Measurements from ENCODE around the gene CYTH1.

Gene CYTH1

DNA sequence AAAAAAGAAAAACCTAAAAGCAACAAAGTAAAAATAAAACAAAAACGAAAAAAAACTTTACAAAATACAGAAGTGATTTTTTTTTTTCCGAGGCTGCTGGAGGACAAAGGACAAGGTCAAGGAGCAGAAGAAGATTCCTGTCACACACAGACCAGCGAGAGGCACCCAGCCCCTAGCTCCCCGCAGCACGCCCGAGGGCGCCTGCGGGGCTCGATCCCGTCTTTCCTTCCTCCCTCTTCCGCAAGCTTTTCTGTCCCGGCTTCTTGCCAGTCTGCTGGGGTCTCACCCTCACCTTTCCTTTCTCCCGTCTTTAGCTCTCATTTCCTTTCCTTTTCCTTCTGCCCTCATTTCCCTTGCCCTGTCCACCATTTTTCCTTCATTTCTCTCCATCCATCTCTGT is 138.7 kb downstream of the CYTH1 start:
- Histone ChIP-seq H3K36me3 (ENCODE audit: control insufficient read depth, insufficient read depth, low read length) (no peaks in the 10 kb centered on the region), H3K9me3 (ENCODE audit: control insufficient read depth, insufficient read depth, low read length) (no peaks in the 10 kb centered on the region), H3K4me1 (ENCODE audit: control insufficient read depth, insufficient read depth, low read length) (no peaks in the 10 kb centered on the region), H3K27ac (ENCODE audit: low read depth, low read length) (no peak overlapping the region), H3K4me3 (ENCODE audit: low read depth, low read length) (no peak overlapping the region), H3K27me3 (ENCODE audit: control insufficient read depth, insufficient read depth, low read length) (no peaks in the 10 kb centered on the region), H3K9ac (ENCODE audit: low read depth, low read length) (no peak overlapping the region)

- H3K36me3 ChIP-seq (ENCODE audit: control insufficient read depth, insufficient read depth, low read length): no peaks in the 10 kb centered on the region
- H3K27me3 ChIP-seq (ENCODE audit: control insufficient read depth, insufficient read depth, low read length): no peaks in the 10 kb centered on the region
- H3K4me3 ChIP-seq (ENCODE audit: low read depth, low read length): no peak overlapping the region
- H3K4me1 ChIP-seq (ENCODE audit: control insufficient read depth, insufficient read depth, low read length): no peaks in the 10 kb centered on the region
- no peak overlapping the region for H3K27ac ChIP-seq (ENCODE audit: low read depth, low read length)
- no peaks in the 10 kb centered on the region for H3K9me3 ChIP-seq (ENCODE audit: control insufficient read depth, insufficient read depth, low read length)
- H3K9ac ChIP-seq (ENCODE audit: low read depth, low read length): no peak overlapping the region
Measured at GRCh38 chr17:78642707-78643106, 139.4 kb downstream of the CYTH1 start.

DNA sequence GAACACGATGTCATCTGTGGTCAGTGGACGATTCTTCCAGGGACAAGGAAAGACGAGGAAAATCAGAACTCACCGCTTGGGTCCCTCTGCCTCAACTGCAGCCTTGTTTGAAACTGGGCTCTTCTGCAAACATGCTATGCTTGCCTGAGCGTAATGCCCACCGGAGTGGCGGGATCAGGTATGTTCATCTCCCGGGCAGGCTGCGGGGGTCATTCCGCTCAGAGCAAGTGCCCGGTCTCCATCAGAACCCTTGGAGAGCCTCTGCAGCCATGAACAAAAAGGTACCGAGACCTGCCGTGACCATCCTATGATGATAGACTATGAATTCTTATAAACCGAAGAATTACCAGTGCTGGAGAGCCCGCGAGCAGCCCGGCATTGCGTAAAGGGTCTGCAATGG is 140.4 kb downstream of the CYTH1 start:
- Histone ChIP-seq H3K9ac (ENCODE audit: low read depth, low read length) (no peak overlapping the region), H3K36me3 (ENCODE audit: control insufficient read depth, insufficient read depth, low read length) (no peaks in the 10 kb centered on the region), H3K27ac (ENCODE audit: low read depth, low read length) (no peak overlapping the region), H3K4me1 (ENCODE audit: control insufficient read depth, insufficient read depth, low read length) (no peaks in the 10 kb centered on the region), H3K4me3 (ENCODE audit: low read depth, low read length) (no peak overlapping the region), H3K27me3 (ENCODE audit: control insufficient read depth, insufficient read depth, low read length) (no peaks in the 10 kb centered on the region), H3K9me3 (ENCODE audit: control insufficient read depth, insufficient read depth, low read length) (no peaks in the 10 kb centered on the region)

GRCh38 chr17:78641243-78641642 is 140.8 kb downstream of the CYTH1 start:
- Histone ChIP-seq H3K9me3 (ENCODE audit: control insufficient read depth, insufficient read depth, low read length) (no peaks in the 10 kb centered on the region), H3K9ac (ENCODE audit: low read depth, low read length) (no peak overlapping the region), H3K36me3 (ENCODE audit: control insufficient read depth, insufficient read depth, low read length) (no peaks in the 10 kb centered on the region), H3K27ac (ENCODE audit: low read depth, low read length) (no peak overlapping the region), H3K27me3 (ENCODE audit: control insufficient read depth, insufficient read depth, low read length) (no peaks in the 10 kb centered on the region), H3K4me1 (ENCODE audit: control insufficient read depth, insufficient read depth, low read length) (no peaks in the 10 kb centered on the region), H3K4me3 (ENCODE audit: low read depth, low read length) (no peak overlapping the region)

DNA sequence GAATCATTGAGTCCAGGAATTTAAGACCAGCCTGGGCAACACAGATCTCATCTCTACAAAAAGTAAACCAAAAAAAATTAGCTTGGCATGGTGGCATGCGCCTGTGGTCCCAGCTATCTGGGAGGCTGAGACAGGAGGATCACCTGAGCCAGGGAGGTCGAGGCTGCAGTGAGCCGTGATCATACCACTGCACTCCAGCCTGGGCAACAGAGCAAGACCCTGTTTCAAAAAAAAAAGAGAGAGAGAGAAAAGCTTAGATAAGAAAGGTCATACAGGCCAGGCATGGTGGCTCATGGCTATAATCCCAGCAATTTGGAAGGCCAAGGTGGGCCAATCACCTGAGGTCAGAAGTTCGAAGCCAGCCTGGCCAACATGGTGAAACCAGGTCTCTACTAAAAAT is 141.4 kb downstream of the CYTH1 start:
- Histone ChIP-seq H3K27ac (ENCODE audit: low read depth, low read length) (no peak overlapping the region), H3K9me3 (ENCODE audit: control insufficient read depth, insufficient read depth, low read length) (no peaks in the 10 kb centered on the region), H3K9ac (ENCODE audit: low read depth, low read length) (no peak overlapping the region), H3K36me3 (ENCODE audit: control insufficient read depth, insufficient read depth, low read length) (no peaks in the 10 kb centered on the region), H3K4me3 (ENCODE audit: low read depth, low read length) (no peak overlapping the region), H3K4me1 (ENCODE audit: control insufficient read depth, insufficient read depth, low read length) (no peaks in the 10 kb centered on the region), H3K27me3 (ENCODE audit: control insufficient read depth, insufficient read depth, low read length) (no peaks in the 10 kb centered on the region)

DNA sequence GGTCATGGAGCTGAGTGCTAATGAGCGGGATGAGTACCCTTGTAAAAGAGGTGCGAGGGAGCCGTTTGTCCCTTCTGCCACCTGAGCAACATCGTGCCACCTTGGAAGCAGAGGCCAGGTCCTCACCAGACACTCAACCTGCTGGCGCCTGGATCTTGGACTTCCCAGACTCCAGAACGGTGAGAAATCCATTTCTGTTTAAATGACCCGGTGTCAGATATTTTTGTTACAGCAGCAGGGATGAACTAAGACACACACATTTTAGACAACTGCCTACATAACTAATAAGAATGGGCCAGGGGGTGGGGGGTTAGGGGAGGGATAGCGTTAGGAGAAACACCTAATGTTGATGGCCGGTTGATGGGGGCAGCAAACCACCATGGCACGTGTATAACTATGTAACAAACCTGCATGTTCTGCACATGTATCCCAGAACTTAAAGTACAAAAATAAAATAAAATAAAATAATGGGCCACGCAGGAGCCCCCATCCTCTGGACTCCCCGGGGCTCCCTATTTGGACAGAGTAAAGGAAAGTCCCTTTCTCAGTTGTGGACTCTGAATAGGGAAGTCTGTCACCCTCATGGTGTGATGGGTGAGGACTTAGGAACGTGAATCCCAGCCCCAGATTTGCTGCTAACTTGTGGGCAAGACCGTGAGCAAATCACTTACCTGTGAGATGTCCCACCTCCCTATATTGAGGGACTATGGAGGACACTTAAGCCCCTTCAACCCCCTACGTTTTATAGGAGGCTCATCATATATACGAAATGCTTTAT is 144.2 kb downstream of the CYTH1 start:
- H3K9ac ChIP-seq (ENCODE audit: low read depth, low read length): no peak overlapping the region
- H3K27ac ChIP-seq (ENCODE audit: low read depth, low read length): no peak overlapping the region

GRCh38 chr17:78637146-78637545 is 144.9 kb downstream of the CYTH1 start:
- Histone ChIP-seq H3K36me3 (ENCODE audit: control insufficient read depth, insufficient read depth, low read length) (no peaks in the 10 kb centered on the region), H3K4me3 (ENCODE audit: low read depth, low read length) (no peak overlapping the region), H3K9ac (ENCODE audit: low read depth, low read length) (no peak overlapping the region), H3K27me3 (ENCODE audit: control insufficient read depth, insufficient read depth, low read length) (no peaks in the 10 kb centered on the region), H3K27ac (ENCODE audit: low read depth, low read length) (no peak overlapping the region), H3K9me3 (ENCODE audit: control insufficient read depth, insufficient read depth, low read length) (no peaks in the 10 kb centered on the region), H3K4me1 (ENCODE audit: control insufficient read depth, insufficient read depth, low read length) (no peaks in the 10 kb centered on the region)

More for the DNA sequence above, 144.2 kb downstream of the CYTH1 start:
- no peak overlapping the region for H3K4me3 ChIP-seq (ENCODE audit: low read depth, low read length)
- no peaks in the 10 kb centered on the region for H3K36me3 ChIP-seq (ENCODE audit: control insufficient read depth, insufficient read depth, low read length)
- H3K4me1 ChIP-seq (ENCODE audit: control insufficient read depth, insufficient read depth, low read length): no peaks in the 10 kb centered on the region
- no peaks in the 10 kb centered on the region for H3K27me3 ChIP-seq (ENCODE audit: control insufficient read depth, insufficient read depth, low read length)
- no peaks in the 10 kb centered on the region for H3K9me3 ChIP-seq (ENCODE audit: control insufficient read depth, insufficient read depth, low read length)

DNA sequence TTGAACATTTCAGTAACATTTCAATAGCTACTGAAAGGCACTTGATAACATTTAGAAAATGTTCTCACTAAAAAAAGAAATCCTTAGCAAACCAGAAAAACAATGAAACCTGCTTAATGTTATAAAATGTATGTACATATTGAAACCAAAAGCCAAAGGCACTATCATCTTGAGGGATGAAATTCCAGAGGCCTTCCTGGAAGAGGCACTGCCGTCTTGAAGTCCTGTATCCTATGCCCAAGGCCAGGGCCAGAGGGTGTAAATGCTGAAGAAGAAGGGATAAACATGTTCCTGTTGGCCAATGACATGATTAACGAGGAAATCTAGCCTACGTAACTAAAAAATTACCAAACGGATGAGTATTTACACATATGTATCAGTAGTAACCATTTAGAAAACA is 147.9 kb downstream of the CYTH1 start:
- Histone ChIP-seq H3K9me3 (ENCODE audit: control insufficient read depth, insufficient read depth, low read length) (no peaks in the 10 kb centered on the region), H3K27ac (ENCODE audit: low read depth, low read length) (no peak overlapping the region), H3K36me3 (ENCODE audit: control insufficient read depth, insufficient read depth, low read length) (no peaks in the 10 kb centered on the region), H3K27me3 (ENCODE audit: control insufficient read depth, insufficient read depth, low read length) (no peaks in the 10 kb centered on the region), H3K4me1 (ENCODE audit: control insufficient read depth, insufficient read depth, low read length) (no peaks in the 10 kb centered on the region), H3K4me3 (ENCODE audit: low read depth, low read length) (no peak overlapping the region), H3K9ac (ENCODE audit: low read depth, low read length) (no peak overlapping the region)

- no peaks in the 10 kb centered on the region for H3K4me1 ChIP-seq (ENCODE audit: control insufficient read depth, insufficient read depth, low read length)
- H3K9ac ChIP-seq (ENCODE audit: low read depth, low read length): no peak overlapping the region
- H3K27me3 ChIP-seq (ENCODE audit: control insufficient read depth, insufficient read depth, low read length): no peaks in the 10 kb centered on the region
- H3K9me3 ChIP-seq (ENCODE audit: control insufficient read depth, insufficient read depth, low read length): no peaks in the 10 kb centered on the region
- no peaks in the 10 kb centered on the region for H3K36me3 ChIP-seq (ENCODE audit: control insufficient read depth, insufficient read depth, low read length)
- H3K4me3 ChIP-seq (ENCODE audit: low read depth, low read length): no peak overlapping the region
- H3K27ac ChIP-seq (ENCODE audit: low read depth, low read length): no peak overlapping the region
Measured at GRCh38 chr17:78629436-78629995, 152.6 kb downstream of the CYTH1 start.

DNA sequence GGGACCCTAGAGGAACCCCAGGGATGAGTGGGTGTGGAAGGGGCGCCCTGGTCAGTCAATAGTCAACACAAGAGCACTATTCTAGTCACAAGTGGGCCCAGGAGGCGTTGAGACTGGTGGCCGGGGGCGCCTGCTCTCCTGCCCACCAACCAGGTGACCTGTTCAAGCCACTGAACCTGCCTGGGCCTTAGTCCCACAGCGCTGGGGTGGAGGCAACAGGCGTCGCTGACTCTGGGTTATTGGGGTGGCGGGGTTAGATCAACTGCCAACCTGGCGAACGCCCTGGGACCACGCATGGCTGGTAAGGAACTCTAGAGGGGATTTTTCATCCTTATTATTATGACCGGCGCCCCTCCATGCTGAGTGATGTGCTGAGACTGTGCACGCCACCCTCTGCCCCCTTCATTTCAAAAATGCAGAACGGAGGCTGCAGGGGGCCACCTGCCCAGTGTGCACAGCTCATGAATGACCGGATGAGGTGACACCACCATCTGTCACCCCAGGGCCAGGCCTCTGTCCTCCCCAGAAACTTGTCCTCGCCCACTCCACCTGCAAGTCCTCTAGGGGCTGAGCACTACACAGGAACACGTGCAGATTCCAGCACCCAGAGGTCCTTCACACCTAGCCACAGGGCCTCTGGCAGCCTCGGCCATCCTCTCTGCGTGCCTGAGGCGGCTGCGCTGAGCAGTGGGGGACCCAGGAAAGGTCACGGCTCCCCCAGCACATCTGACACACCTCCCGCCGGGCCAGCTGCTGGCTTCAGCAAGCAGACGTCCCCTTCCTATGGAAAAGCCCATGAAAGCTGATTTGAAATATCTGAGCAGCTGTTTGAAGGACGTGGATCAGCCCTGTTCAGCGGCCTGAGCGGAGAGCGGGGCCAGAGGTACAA is 153.3 kb downstream of the CYTH1 start:
- no peak overlapping the region for H3K4me3 ChIP-seq (ENCODE audit: low read depth, low read length)
- no peak overlapping the region for H3K9ac ChIP-seq (ENCODE audit: low read depth, low read length)
- H3K36me3 ChIP-seq (ENCODE audit: control insufficient read depth, insufficient read depth, low read length): no peaks in the 10 kb centered on the region
- H3K9me3 ChIP-seq (ENCODE audit: control insufficient read depth, insufficient read depth, low read length): no peaks in the 10 kb centered on the region
- no peak overlapping the region for H3K27ac ChIP-seq (ENCODE audit: low read depth, low read length)
- H3K4me1 ChIP-seq (ENCODE audit: control insufficient read depth, insufficient read depth, low read length): no peaks in the 10 kb centered on the region
- H3K27me3 ChIP-seq (ENCODE audit: control insufficient read depth, insufficient read depth, low read length): no peaks in the 10 kb centered on the region

Data from HUES48 (cell line).